Endothelial cell of umbilical vein (primary cell): Measurements from ENCODE around the gene BACH2.

Experiments used
- EZH2 ChIP-seq: IDR thresholded peaks from 2 replicates; pipeline ENCODE4 v1.6.1; 2012; ENCODE audit warnings: borderline replicate concordance, low read depth, mild to moderate bottlenecking, moderate library complexity, low read length, inconsistent platforms; ENCODE audit not compliant: severe bottlenecking
- FOS ChIP-seq: IDR thresholded peaks from 2 replicates; pipeline ENCODE4 v1.6.1; 2011; ENCODE audit warnings: mild to moderate bottlenecking, low read length, moderate library complexity, borderline replicate concordance; ENCODE audit not compliant: insufficient read depth
- GATA2 ChIP-seq: IDR thresholded peaks from 2 replicates; pipeline ENCODE4 v1.7.0; 2011; ENCODE audit warnings: low read depth, mild to moderate bottlenecking, moderate library complexity, mixed read lengths, low read length; ENCODE audit not compliant: insufficient read length, insufficient read depth
- JUN ChIP-seq: IDR thresholded peaks from 2 replicates; pipeline ENCODE4 v1.6.1; 2011; ENCODE audit warnings: borderline replicate concordance, low read depth; ENCODE audit not compliant: insufficient read length, insufficient read depth
- MYC ChIP-seq: IDR thresholded peaks from one replicate; pipeline ENCODE4 v1.6.1; 2011; ENCODE audit warnings: mild to moderate bottlenecking, low read depth, low read length
- POLR2A ChIP-seq: IDR thresholded peaks from 2 replicates; pipeline ENCODE4 v1.6.1; 2012; ENCODE audit warnings: low read depth, mild to moderate bottlenecking, control low read depth, low read length
- POLR2AphosphoS5 ChIP-seq: IDR thresholded peaks from 2 replicates; pipeline ENCODE4 v1.6.1; 2012; ENCODE audit warnings: low read depth, mild to moderate bottlenecking, control low read depth, low read length, moderate library complexity; ENCODE audit not compliant: insufficient read depth
- TF ChIP-seq, protein P1 (sequence below), 2 donors: IDR thresholded peaks; 1 replicate in 1 of 2; 2 replicates in 1 of 2; pipeline ENCODE4 v1.5.1; 2011; ENCODE audit warnings: low read length in 2 of 2, mild to moderate bottlenecking in 2 of 2, moderate library complexity in 2 of 2, control low read depth in 1 of 2, inconsistent platforms in 1 of 2, low read depth in 1 of 2; ENCODE audit not compliant: insufficient read depth in 1 of 2; ENCODE audit errors: extremely low read depth in 1 of 2
- TF ChIP-seq, protein P2 (sequence below): IDR thresholded peaks from 2 replicates; pipeline ENCODE4 v1.6.1; 2011; ENCODE audit not compliant: insufficient read depth, insufficient read length

DNA sequence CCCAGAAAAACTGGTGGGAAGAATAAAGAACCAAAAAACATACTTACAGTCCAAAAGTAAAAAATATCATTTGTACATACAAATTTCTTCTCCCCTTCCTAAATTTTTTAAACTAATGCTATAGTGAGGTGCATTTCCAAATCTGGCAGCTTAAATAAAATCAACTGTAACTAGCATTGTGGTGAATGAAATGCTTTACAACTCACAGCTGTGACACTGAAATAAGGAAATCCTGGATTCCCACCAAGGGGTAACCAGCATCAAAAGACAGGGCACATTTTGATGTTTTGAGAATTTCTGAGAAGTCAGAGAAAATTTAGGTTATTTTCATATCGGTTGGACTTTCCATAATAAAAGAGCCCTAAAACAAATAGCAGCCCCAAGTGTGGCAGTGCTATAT is 27.3 kb downstream of the BACH2 start:
- TF ChIP-seq POLR2AphosphoS5 (no peak), JUN (no peak), FOS (no peak), EZH2 (no peak), POLR2A (no peak), MYC (no peak), GATA2 (no peak)
- TF ChIP-seq, protein P1, sequence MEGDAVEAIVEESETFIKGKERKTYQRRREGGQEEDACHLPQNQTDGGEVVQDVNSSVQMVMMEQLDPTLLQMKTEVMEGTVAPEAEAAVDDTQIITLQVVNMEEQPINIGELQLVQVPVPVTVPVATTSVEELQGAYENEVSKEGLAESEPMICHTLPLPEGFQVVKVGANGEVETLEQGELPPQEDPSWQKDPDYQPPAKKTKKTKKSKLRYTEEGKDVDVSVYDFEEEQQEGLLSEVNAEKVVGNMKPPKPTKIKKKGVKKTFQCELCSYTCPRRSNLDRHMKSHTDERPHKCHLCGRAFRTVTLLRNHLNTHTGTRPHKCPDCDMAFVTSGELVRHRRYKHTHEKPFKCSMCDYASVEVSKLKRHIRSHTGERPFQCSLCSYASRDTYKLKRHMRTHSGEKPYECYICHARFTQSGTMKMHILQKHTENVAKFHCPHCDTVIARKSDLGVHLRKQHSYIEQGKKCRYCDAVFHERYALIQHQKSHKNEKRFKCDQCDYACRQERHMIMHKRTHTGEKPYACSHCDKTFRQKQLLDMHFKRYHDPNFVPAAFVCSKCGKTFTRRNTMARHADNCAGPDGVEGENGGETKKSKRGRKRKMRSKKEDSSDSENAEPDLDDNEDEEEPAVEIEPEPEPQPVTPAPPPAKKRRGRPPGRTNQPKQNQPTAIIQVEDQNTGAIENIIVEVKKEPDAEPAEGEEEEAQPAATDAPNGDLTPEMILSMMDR (IDR thresholded peaks at IDR 0.05; ENCODE audit: extremely low read depth in 1 of 2, insufficient read depth in 1 of 2, low read depth in 1 of 2, low read length in 2 of 2): no peak
- TF ChIP-seq, protein P2, sequence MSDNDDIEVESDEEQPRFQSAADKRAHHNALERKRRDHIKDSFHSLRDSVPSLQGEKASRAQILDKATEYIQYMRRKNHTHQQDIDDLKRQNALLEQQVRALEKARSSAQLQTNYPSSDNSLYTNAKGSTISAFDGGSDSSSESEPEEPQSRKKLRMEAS: no peak
